IPS-NIHi7 (cell line): ENCODE measurements around the gene SOHLH2.

Source experiments
- DNase-seq: peaks from one replicate; pipeline ENCODE4 v3.0.0; 2012; ENCODE audit warnings: mixed read lengths; ENCODE audit errors: extremely low spot score

The SOHLH2 gene, protein sequence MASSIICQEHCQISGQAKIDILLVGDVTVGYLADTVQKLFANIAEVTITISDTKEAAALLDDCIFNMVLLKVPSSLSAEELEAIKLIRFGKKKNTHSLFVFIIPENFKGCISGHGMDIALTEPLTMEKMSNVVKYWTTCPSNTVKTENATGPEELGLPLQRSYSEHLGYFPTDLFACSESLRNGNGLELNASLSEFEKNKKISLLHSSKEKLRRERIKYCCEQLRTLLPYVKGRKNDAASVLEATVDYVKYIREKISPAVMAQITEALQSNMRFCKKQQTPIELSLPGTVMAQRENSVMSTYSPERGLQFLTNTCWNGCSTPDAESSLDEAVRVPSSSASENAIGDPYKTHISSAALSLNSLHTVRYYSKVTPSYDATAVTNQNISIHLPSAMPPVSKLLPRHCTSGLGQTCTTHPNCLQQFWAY

DNA sequence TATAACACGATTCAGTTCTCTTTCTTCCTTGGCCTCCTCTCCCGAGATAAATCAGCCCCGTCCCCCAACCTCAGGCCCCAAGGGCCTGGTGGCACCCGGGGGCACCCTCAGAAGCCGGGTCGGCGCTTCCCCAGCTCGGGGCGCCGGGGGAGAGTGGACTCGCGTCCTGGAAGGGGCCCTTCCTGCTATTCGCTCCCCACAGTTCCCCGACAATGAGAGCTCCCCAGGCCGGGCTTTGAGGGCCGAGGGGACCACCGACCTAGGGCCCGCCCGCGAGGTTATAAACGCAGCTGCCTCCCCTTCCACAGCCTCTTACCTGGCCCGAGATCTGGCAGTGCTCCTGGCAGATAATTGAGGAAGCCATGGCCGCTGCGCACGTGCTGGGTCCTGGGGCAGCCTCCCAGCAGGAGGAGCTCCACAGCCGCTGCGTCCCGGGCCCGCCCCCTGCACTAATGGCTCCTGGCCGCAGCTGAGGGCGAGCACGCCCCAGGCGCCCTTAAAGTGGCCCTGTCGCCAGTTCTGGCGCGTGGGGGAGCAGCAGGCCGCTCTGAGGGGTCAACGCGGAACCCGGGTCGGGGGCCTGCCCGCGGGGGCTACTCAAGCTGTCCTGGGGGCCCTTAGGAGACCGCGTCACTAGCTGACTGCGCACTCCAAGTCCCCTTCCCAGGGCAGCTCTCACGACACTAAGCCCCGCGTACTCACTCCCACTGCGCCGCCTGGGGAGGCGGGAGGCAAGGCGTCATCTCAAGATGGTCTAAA, at the start of gene SOHLH2:
Gene SOHLH2, minus strand, starts transcription at position 394 of the 759 bp plus-strand sequence. Its CDS starts 30 bp downstream, at position 364.
- DNase-seq: no peak

DNA sequence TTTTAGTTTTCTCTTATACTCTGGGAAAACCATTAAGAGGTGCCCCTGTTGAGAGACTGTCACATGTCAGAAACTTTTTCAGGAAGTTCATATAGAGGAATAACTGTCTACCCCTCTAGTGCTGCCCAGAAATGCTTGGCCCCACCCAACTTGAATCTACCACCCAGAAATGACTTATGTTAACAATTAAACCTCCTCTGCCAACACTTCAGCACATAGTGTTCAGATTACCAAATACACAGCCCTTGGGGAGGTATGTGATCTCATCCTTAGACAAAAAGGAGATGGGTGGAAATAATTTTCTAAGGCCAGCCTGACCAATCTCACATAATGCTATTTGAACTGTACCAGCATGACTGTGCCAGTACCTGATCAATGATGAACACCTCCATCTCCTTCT, 47.6 kb upstream of the SOHLH2 start:
- no peak for DNase-seq

DNA sequence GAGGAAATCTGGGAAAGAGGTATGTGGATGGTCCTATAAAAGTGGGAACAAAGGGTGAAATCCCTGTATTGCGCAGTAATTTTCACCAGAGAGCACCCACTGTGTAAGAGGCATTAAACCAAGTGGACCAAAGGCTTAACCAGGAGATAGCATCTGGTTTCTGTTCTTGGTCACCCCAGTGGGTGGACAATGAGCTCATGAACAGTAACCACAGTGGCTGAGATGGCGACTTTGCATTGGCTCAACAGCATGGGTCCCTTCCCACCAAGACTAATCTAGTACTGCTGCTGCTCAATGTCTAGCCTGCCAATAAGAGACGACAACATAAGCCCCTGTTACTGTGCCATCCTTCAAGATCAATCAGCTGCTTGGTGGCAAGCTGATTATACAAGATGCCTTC, 46.7 kb upstream of the SOHLH2 start:
- no peak for DNase-seq

DNA sequence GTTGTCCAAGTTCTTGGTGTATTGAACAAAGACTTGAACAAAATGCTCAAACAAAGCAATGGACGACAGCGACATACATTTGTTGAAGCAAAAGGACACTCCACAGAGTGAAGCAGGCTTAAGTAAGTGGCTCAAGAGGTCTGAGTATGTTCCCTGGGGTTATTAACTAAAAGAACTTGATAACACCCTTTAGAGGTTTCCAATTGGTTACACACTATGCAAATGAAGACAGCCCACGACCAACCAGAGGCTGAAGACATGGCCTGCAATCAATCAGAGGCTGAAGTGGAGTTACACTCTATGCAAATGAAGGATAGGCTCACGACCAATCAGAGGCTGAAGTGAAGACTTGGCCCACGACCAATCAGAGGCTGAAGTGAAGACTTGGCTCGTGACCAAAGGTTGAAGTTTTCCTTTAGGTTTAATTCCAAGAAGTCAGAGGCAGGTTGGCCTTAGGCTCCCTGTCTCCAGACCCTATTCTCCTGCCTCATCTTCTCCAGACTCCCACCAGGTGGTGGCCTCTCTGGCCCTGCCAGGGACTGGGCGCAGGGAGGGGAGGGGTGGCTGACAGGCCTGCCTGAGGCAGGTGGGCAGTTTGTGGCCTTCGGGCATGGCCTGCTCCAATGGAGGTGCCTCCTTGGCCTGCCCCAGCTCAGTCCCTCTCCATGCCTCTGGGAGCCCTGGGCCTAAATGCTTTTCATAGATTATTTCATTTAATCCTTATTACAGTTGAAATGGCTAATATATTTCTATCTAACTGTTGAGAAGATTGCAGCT, 45.2 kb upstream of the SOHLH2 start:
- no peak for DNase-seq

DNA sequence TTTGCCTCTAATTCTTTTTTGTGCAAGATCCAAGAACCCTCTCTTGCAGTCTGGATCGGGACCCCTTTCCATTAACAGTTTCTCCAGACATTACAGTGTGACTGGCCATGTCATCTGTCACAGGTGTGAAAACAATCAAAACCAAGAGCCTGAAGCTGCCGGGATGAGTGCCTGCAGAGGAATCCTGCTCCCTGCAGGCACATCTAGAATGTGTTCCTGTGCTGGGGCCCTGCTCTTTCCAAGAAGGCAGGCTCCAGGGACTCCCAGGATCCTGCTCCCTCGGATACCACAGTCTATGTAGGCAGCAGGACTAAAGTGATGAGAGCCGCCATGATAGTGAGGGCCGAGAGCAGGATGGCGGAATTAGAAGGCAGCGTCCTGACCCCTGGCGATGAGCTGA, 44.5 kb upstream of the SOHLH2 start:
- peak; percentile 22 for DNase-seq

DNA sequence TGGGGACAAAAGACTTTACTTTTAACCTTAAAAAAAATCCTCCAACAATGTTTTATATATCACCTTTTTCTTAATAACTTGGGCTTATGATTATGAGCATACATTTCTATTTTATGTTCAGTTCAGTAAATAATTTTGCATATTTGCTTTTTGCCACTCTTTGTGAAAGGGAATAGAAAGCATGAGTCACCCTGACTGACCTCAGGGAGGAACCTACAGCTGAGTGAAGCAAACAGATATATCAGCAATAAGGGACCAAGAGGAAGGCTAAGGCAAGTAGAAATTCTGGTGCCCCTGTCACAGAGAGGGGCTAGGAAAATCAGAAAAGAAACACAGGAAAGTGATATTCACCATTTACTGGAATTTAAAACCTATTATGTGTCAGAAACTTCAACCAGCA, 37.2 kb upstream of the SOHLH2 start:
- DNase-seq: no peak

DNA sequence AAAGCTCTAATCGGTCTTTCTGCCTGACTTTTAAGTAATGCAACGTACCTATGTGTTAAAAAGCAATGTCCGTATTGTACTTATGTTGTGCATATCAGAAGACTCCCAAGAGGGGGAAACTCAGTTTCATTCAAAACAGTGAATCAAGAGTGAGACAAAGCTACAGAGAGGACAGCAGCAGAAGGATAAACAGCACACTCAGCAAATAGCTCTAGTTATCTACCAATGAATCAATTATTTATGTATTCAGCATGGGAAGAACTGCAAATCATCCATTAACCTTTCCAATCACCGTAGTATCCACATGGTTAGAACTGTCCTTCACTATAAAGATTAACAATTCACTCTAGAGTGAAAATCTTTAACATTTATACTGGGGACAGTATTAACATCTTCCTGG, 36.7 kb upstream of the SOHLH2 start:
- DNase-seq: no peak

DNA sequence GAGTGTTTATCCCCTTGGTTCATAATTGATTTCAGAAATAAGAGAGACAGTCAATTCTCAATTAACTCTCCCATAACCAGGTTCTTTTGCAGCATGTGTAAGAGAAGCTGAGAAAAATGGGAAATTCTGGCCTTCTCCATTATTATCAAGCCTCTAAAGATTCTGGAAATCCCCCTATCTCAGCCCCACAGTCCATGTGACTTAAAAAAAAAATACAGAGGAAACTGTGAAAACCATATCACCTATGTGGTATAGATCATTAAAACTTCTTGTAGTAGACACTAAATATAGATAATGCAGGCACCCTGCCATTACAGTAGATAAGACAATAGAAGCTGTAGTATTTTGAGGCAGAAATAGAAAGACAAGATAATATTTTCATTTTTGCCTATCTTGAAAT, 34.3 kb upstream of the SOHLH2 start:
- no peak for DNase-seq

DNA sequence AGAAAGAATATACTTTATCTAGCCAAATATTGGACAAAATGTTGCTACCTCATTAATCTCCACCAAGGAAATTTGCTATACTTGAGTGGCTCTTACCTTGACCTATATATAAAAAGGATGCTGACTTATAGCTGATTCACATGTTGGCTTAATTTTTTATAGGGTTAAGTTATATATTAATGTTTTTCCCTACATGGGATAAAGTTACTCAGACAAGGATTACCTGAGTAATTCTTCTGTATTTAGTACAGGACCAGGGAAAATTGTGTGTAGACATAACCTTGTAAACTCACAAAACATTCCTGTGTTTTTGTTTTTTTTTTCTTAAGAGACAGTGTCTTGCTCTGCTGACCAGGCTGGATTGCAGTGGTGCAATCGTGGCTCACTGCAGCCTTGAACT, 30.6 kb upstream of the SOHLH2 start:
- no peak for DNase-seq

DNA sequence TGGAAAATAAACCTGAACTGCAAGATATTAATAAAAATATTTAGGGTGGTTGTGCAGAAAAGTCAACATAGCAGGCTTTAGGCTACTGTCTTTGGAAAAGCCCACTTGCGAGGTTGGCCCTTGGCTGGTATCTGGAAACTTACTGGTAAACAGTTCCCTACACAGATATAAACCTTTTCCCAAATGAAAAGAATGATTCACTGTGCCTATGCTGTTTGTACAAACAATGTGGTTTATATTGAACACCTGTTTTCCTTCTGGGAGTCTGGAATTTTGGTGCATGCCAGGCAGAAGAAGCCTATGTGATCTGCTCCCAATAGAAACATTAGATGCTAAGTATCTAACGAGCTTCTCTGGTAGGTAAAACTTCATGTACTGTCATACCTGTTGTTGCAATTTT, 29.7 kb upstream of the SOHLH2 start:
- DNase-seq: no peak

DNA sequence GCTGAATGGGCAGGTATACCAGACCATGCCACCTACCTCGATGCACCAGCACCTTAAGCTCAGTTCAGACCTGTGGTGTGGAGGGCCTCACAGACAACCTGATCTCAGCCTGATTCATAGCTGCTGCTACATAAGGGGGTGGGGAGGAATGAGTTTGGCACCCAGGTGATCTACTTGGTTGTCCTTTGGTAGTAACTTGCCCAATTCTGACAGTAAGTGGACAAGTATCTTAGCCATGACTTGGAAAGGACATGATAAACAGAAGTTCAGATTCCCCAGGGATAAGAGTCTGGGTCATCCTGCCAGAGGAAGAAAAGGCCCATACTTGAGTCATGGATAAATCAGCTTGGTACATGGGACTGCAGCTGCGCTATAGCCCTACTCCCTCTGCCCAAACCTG, 28.4 kb upstream of the SOHLH2 start:
- no peak for DNase-seq

DNA sequence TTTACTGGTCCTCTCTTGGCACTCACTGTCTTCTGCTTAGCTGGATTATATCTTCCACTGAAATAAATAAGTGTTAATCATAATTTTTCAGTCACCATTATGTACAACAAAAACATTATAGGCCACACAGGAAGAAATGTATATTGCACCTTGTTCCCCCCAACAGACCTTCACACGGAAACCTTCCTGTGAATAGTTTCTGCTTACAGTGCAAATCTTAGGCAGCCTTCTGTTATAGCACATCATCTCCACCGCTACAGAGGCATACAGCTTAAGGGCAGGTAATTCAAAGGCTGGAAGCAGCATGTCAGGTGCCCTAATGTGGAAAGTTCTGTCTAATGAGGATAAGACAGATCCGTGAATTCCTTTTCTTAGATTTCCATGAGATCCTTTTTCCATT, 16.9 kb upstream of the SOHLH2 start:
- DNase-seq: no peak

DNA sequence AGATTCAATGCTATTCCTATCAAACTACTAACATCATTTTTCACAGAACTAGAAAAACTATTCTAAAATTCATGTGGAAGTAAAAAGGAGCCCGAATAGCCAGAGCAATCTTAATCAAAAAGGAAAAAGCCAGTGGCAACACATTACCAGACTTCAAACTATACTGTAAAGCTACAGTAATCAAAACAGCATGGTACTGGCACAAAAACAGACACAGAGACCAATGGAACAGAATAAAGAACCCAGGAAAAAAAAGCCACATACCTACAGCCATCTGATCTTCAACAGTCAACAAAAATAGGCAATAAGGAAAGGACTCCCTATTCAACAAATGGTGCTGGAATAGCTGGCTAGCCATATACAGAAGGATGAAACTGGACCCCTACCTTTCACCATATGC, 10.4 kb upstream of the SOHLH2 start:
- no peak for DNase-seq

DNA sequence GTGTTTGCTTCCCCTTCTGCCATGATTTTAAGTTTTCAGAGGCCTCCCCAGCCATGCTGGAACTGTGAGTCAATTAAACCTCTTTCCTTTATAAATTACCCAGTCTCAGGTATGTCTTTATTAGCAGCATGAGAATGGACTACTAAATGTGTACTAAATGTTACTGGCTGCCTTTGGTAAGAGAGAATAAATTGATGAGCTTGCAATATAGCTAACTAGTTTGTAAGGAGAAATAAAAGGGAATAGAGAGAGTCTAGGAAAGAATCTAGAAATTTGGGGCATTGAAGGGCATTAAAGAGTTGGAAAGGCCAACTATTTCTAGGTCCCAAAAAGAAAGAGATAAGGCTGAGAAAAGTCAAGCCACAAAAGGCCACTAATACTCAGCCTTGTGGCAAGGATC, 5.5 kb upstream of the SOHLH2 start:
- DNase-seq: no peak

DNA sequence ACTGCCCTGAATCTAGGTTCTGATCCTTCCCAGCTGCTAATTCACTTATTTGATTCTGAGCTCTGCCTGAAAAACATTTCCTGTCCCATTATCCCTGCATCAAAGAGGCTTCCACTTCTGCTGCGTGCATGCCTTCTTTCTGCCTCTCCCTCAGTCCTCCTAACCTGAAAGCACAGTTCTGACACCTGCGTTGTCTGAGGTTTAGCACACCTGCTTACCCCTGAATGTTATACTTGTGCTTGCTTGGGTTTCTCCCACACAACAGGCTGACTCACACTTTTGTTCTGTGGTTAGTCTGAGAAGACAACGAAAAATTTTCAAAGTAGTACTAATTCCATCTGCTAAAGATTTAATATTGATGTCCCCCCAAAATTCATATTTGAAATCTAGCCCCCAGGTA, 3.1 kb upstream of the SOHLH2 start:
- no peak for DNase-seq

DNA sequence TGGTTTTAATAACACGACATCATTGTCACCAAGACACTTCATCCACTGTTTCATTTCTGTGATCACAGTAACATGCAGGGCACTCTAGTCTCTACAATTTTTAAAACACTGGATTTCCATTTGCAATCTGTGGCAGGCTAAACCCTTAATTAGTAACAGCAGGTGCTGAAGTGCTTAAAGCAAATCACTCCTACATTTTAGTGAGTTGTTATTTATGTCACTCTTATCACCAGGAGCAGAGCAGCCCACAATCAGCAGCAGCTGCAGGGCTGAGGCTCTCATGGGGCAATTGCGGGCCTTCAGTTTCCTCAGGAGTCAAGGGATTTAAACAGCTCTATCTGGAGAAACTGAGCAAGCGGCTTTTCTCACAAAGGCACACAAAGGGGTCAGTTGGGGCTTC, 1.6 kb downstream of the SOHLH2 start:
- no peak for DNase-seq

DNA sequence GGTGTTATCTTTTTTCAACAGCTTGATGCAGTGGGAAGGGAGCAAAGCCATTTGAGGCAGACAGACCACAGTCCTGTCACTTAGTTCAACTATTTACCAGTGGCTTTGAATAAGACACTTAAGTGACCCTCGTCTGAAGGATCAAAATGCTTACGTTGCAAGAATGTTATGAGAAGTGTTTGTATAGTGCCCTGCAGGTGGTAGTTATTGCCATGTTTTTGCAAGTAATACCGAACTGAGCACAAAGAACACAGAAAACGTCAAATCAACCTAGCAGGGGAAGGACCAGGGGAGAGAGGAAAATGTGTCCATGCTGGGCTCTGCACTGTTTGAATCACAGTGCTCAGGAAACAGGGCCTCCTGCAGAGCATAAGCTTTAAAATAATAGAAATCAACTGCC, 2.8 kb downstream of the SOHLH2 start:
- no peak for DNase-seq

DNA sequence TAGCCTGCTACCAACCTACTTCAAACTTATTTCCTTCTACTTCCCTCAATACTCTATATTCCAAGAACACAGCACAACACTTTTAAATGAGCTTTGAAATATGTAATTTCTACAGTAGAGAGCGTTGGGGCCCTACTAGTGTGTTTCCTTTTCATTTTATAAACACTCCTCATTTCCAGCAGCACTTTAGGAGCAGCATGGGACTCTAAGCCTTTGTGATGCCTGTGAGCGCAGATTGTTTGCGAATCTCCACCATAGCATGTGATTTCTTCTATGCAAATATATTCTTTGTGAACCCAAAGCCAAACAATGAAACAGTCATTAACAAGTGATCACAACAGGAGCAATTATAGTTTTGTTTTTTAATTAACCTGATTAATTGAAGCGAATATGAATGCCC, 3.6 kb downstream of the SOHLH2 start:
- no peak for DNase-seq

DNA sequence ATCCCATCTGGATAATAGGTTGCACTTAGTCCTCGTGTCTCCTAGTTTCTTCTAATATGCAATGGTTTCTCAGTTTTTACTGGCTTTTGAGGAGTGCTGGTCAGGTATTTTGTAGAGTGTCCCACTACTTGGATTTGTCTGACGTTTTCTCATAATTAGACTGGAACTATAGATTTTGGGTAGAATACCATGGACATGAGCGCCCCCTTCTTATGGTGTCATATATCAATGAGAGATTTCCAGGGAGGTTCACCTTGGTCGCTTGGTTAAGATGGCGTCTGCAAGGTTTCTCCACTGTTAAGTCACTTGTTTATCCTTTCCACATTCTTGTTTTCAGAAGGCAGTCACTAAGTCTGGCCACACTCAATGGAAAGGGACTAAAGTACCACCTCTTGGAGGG, 6.7 kb downstream of the SOHLH2 start:
- DNase-seq: no peak

DNA sequence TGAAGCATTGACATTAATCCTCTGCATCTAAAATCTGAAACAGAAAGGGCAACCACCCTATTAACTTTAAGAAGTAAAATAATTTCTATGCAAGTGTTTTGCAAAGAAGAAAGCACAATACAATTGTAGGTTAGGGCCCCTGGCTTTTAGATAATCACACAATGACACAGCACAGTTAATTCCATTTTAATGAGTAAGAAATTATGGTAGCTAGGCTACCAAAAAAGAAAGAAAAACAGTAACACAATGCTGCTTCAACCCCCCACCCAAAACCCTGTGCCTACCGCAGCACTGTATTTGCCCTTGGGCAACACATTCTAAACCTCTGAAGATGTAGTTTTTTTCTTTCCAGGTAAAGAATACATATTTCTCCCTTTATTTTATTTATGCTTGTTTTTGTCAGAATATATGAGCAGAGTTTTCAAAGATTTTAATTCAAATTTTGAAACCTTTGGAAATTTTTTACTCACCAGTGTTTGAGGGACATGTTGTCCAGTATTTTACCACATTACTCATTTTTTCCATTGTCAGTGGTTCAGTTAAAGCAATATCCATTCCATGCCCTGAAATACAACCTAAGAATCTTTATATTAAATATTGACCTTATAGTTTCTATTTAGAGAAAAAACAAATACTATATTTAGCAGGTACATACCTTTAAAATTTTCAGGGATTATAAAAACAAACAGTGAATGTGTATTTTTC, 21.1 kb downstream of the SOHLH2 start:
- no peak for DNase-seq

DNA sequence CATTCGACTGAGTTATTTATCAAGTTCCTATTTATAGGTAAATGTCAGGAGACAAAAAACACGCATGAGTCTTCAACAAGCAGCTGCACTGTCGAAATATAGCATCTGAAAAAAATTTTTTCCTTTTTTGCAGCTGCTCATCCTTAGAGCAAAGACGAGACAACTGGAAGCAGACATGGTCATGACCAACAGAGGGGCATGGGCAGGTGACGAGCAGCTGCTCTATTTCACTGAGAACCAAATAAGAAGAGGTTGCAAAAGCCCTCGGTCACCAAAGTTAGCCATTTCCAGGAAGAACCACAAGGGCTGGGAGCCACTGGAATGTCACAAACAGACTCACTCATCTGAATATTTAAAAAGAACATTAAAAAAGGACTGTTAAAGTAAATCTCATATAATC, 22.2 kb downstream of the SOHLH2 start:
- DNase-seq: no peak

DNA sequence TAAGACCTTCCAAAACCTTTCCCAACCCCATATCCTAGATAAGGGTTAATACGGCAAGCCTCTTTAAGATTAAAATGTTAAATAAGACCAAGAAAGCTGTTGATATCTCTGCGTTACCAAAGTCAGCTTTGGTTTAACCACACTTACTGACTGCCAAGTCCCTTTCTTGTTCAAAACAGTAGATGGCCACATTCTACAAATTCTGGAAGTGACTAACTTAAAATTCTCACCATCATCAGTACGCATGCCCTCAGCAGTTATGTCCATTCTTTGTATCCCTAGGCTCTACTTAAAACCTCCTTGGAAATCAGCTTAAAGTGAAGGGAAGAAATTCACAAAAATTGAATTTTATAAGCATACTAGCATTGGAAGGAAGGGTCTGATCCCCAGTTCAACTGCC, 23.6 kb downstream of the SOHLH2 start:
- no peak for DNase-seq
